ENCODE results near the gene RAP1GAP2.
A peak's percentile ranks its signal among the peaks of the same experiment; 100 is the strongest.

Gene RAP1GAP2

DNA sequence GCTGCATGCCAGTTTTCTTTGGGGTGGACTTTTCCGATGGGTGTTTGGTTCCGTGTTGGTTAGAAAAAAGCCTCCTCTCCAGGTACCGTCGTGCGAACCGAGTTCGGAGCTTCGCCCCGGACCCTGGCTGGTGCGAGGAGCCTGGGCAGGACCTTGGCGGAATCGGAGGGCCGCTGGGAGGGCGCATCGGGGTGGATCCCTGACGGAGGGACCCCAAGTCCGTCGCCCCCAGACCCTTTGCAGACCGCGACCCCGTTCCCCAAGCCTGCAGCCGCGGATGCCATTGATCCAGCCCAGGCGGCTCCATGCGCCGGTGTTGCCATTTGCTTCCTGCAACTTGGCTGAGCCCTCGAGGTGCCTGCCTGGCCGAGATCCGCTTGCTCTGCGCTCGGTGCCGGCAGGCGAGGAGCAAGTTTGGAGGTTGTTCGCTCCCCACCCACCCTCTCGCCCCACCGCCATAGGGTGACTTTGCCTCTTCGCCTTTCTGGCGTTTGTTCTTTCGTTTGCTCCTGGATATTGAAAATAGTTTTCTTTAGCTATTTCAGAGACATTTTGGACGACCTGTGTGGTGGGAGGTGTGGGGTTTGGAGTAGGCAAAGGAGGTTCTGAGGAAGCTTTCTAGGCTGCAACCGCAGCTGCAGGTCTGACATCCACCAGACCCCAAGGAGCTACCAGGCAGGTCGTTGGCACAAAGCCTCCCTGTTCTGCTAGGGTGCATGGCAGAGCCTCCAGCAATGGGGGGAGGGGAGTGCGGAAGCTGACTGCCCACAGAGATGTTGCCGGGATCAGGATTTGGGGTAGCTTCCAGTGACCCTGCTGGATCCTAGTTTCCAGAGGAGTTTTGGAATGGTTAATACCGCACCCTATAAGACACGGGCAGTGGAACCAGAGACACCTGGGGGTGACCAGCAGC, 58.2 kb downstream of the RAP1GAP2 start:
- DNase-seq: peak; percentile 15

DNA sequence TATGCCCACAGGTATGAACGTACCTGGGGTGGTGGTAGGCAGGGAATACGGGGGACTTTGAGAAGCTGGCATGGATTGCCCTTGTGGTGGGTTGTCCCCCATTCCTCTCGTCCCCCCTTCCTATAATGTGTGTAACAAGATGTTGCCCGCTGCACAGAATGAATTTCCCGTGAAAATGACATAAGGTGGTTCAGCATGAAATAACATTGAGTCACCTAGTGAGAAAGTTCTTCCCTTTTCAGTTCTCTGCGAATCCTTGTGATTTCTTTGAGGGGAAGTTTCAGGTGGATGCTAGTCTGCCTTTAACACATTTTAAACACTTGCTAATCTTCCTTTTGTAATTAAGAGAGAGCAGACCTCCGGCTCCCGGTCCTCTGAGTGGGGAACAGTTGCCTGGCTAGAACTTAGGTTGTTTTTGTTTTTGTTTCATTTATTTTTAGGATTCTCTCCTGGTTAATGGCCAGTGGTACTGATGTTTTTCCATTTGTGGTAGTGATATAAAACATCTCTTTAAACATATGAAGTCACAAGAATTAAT, 58.9 kb downstream of the RAP1GAP2 start:
- DNase-seq: no peak

DNA sequence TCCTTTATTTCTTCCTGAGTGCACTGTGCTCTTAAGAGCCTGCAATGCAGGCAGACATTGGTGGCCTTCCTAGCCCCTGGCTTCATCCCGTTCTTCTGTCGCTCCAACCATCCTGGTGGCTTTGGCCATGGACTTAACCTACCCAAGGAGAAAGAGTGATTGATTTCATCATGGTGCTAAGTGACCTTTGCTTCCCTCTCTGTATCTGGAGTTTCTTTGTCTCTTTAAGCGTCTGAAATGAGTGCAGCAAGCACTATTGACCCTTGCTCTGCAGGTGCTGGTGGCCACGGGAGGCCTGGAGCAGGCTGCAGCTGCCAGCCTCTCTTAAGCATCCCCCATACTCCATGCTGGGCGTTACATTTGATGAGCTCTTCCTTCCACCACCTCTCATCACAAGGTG, 60.5 kb downstream of the RAP1GAP2 start:
- DNase-seq: no peak

DNA sequence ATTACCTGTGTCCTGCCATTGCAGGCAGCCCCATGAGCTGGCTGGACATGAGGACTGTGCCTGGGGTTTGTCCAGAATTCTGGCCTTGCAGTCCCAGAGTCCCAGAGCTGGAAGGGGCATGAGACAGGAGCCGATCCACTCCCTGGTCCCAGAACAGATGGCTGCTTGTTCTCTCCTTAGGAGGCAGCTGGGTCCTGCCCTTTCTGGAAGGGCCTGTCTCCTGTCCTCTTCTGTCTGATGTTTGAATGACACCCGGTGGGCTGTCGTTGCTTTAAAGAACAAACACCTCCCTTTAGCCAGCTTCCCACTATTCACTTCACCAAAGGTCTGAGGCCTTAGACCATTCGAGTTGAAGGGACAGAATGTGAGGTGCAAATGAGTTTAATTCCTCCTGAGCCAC, 63.8 kb downstream of the RAP1GAP2 start:
- DNase-seq: no peak

DNA sequence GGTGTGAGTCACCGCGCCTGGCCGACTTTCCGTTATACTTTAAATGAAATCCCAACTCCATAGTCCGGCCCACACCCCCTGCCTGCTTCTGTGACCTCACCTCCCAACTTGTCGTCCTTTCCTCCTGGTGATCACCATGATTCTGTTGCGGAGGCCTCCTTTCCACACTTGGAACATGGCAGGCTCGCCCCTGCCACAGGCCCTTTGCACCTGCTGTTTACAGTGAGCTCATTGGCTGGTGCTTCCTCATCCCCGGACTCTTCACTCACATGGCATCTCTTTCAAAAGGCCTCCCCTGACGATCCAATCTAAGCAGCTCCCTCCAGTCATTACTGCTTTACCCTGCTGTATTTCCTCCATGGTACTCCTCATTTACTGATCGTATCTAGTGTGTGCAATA, 64.6 kb downstream of the RAP1GAP2 start:
- no peak for DNase-seq

DNA sequence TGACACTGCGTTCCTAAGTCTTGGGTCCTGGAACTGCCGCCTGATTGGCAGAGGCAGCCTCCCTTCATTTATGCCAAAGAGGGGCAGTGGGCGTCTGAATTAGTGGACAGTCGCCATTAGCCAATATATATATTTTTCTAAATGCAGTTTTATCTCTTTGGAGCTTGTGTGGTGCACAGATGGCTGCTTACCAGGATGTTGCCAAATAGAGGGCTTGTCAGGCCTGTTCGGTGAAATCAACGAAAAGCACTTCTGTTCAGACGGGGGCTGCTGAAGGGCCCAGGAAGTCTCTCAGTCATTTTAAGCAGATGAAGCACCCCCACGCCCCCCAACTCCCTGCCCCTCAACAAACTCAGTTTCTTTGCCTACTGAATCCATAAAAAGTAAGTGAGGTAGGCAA, 66.0 kb downstream of the RAP1GAP2 start:
- no peak for DNase-seq

DNA sequence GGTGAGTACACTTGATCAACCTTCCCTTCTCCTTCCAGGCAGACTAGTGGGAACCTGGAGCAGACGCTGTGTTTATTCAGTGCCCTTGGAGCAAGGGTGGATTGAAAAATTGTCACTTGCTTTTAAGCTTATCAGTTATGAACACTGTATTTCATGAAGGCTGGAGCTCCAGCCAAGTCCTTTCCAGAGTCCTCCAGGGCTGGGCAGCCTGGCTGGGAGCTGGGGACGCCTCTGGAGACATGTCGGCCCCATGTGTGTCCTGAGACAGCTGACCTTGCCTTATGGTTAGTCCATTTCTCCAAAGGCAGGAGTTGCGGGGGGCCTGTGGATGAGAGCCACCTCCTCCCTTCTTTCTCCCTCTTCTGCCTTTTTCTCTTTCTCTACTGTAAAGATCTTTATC, 67.0 kb downstream of the RAP1GAP2 start:
- DNase-seq: no peak

DNA sequence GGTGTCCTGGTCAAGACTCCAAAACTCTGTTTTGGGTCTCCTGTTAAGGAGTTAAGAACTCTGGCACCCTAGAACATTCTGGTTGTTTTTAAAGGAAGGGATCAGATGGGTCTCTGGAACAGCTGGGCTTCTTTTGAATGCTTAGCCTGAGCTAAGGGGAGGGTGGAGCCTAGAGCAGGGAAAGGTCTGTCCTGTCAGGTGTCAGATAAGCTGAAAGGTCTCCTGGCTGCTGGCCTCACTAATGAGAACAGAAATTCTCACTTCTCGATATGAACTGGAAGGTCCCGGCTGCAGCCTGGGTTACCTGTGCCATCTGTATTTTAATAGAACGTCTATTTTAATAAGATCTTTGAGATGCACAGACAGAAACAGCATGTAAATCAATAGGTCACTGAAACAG, 69.0 kb downstream of the RAP1GAP2 start:
- DNase-seq: no peak

DNA sequence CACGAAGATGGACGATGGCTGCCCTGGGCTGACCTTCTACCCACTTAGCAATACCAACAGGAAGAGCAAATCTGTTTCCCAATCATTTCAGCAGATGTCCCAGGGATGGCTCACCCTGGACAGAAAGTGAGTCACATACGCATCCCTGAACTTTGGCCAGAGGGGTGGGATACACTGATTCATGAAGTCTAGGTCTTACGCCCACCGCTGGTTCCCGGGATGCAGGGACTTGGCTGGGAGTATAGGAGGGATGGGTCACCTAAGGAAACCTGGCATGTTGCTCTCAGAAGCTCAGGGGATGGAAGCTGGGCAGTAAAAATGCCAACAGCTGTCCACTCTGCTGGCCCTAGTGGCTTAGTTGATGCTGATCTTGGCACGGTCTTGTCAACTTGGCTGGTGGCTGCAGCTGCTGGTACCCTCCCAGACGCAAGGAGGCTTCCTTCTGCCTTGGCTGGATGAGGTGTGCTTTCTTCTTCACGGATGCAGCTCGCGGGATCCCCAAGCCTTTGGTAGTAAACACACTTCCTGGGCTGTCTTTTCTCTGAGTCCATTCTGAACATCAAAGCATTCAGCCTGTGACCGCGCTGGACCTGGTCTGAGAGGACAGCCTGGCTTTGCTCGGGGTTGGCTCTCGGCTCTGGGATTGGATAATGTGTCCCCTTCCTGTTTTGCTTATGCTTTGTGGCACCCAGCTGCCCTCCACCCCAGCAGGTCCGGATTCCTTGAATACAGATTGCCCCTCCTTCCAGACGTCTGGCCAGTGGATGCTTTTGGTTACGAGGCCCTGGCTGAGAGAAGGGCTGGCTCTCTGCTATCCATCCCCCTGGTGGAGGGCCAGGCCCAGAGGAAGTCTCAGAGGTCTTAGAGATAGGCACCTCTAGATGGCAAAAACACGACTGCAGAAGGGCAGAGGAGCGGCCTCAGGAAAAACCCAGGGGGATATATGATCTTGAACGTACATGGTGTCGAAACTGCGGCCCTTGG, 71.5 kb downstream of the RAP1GAP2 start:
- no peak for DNase-seq

DNA sequence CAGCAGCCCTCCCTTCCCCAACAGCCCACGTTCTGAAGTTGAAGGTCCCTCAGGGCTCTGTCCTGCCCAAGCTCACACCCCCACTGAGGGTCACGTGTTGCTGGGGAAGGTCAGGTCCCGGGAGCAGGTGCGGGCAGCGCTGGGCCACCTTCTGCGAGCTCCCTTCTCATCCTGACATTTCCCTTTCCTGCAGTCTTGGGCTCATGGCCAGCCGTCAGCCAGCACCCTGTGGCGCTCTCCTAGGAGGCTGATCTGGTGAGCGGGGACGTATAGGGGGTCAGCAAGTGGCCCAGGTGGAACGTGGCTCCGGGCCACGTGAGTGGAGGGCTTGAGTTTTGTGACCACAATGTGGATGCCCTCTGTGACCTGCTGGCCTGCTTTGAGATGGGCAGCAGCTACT, 73.4 kb downstream of the RAP1GAP2 start:
- DNase-seq: no peak

DNA sequence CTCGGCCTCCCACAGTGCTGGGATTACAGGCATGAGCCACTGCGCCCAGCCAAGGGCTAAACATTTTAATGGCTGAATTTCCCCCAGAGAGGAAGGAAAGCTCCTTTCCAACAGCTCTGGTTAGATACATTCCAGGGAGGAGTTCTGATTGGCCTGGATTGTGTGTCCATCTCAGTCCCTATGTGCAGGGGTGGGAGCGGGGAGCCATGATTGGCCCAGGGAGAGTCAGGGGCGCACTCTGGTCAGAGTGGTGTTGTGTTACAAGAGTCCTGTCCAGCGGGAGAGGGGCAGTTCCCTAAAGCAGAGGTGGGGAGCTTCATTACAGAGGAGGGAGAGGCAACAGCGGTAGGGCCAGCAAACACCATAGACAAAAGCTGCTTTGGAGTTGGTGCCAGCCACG, 75.0 kb downstream of the RAP1GAP2 start:
- no peak for DNase-seq

DNA sequence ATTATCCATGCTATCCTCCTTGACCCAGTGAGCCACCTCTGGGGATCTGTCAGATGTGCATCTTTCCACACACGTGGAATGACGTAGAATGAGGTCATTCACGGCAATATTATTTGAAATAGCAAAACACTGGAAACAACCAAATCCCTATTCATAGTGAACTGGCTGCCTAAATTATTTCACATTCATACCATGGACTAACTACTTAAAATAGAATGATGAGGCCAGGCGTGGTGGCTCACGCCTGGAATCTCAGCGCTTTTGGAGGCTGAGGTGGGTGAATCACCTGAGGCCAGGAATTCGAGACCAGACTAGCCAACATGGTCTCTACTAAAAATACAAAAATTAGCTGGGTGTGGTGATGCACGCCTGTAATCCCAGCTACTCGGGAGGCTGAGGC, 75.5 kb downstream of the RAP1GAP2 start:
- no peak for DNase-seq

DNA sequence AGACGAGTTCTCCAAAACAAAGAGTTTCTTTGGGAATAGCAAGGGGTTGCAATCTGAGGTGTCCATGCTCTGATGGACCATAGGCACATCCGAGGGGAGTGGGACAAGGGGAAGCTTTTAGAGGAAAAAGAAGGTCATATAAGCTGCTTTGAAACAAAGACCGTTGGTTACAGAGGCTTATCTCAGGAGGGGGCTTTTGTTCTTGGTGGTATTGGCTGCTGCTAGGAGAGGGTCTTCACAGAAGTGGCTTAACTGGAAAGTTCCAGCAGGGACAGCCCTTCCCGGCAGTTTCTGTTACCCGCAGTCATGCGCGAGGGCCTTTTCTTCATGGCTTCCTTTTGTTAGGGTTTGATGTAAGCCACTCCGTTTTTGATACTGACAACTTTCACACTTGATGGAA, 76.0 kb downstream of the RAP1GAP2 start:
- DNase-seq: no peak

DNA sequence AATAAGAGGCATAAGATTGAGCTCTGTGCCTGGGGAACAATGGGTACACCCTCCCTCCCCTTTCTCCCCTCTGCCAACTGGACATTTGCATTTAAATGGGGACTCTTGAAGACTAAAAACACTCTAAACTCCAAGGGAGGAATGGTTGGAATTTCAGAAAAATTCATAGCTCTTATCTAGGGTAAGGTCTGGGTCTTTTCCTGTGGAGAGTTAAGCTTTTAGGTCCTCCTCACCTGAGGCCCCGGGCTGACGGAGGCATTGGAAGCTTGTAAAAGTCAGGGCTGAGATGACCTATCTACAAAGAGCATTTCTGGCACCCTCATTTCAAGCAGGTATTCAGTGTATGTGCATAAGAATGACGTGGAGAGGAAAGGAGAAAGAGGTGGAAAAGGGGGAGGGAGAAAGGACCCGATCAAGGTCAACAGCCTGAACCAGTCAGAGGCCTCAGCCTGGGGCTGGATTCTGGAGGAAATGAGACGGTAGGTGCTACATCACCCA, 78.0 kb downstream of the RAP1GAP2 start:
- DNase-seq: no peak

DNA sequence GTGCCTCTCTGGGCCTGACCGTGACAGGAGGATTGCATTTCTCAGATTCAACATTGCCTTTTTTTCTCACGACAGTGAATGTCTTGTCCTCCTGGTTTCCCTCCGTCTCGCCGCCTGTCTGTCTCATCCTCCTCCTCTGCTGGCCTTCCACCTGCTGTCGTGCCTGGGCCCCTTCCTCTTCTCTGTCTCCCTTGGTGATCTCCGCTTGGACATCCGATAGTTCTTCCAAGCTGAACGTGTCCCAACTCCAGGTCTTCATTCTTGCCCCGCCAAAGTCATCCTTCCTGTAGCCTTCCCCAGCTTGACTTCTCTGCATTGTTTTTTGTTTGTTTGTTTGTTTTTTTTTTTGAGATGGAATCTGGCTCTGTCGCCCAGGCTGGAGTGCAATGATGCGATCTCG, 79.4 kb downstream of the RAP1GAP2 start:
- no peak for DNase-seq

DNA sequence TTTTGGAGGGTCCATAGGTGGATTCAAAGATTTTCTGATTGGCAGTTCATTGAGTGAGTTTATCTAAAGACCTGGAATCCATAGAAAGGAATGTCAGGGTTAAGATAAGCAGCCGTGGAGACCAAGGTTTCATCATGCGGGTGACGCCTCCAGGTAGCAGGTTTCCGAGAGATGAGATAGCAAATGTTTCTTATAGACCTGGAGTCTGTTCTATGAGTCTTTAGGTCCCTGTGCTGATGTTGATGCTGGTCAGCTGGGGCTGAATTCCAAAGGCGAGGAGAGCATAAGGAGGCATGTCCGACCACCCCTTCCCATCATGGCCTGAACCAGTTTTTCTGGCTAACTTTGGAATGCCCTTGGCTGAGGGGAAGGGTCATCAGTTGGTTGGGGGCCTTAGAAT, 80.2 kb downstream of the RAP1GAP2 start:
- DNase-seq: no peak

DNA sequence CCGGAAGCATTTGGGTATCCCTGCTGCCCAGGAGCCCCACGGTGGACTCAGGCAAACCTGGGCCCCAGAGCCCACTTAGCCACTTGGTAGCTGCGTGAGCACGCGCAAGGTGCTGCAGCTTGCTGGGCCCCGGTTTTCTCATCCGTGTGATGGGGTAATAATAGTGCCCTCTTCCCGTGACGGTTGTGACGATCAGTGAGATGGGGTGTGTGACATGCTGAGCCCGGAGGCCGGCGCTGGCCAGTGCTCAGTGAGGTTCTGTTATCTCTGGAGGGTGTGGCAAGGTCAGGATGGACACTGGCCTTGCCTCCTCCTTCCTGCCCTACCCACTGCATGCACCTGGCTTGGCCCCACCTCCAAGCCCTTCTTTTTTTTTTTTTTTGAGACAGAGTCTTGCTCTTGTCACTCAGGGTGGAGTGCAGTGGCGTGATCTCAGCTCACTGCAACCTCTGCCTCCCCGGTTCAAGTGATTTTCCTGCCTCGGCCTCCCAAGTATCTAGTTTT, 82.6 kb downstream of the RAP1GAP2 start:
- DNase-seq: no peak

DNA sequence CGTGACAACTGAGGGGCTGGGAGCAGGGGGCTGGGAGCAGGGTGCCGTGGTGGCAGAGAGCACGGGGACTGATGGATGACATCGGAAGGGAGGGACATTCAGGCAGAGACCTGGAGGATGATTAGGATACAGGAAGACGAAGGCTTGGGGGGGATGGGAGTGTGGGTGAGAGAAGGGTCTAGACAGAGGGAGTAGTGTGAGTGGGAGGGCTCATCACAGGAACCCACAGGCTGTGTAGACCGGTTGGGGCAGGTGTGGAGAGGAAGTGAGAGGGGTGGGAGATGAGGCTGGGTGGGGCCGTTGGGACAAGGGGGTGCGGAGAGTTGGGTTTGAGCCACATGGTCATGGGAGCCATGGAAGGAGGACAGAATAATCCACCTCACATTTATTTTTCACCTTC, 83.8 kb downstream of the RAP1GAP2 start:
- no peak for DNase-seq

DNA sequence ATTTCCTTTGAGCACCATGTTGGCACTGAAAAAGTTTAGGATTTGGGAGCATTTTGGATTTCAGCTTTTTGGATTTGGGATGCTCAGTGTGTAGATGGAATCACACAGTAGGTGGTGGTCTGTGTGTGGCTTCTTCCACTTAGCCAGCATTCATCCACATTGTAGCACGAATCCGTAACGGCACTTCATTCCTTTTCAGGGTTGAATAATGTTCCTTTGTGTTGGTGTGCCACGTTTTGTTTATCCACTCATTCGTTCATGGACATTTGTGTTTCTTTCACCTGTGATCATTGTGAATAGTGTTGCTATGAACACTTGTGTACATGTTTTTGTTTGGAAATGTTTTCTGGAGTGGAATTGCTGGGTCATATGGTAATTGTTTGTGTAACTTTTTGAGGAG, 85.1 kb downstream of the RAP1GAP2 start:
- no peak for DNase-seq

DNA sequence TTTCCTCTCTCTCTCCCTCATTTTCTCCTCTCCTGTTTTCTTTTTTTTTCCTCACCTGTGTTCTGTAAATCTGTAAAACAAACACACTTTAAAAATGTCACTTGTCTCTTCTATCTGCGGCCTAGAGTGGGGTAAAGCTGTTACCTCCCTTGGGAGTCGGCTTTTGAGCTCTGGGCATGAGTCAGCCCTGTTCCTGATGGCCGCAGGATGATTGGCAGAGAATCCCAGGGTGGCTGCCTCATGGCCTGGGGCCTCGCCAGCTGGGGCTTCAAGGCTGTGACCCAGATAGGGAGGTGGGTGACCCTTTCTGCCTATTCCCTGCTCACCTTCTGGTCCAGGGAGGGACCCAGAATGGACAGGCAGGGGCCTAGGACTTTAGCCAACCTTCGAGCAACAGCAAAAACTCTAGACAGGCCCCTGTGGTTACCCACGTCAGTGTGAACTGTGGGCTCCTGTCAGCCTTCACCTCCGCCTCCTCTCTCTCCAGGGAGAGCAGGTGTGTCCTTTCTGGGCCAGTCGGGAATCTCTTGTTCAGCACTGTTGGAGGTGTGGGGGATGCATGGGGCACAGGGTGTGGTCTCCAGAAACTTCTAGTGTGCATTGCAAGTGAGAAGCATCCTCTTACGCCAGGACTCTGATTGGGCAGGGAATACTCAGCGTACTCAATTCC, 87.4 kb downstream of the RAP1GAP2 start:
- DNase-seq: no peak

DNA sequence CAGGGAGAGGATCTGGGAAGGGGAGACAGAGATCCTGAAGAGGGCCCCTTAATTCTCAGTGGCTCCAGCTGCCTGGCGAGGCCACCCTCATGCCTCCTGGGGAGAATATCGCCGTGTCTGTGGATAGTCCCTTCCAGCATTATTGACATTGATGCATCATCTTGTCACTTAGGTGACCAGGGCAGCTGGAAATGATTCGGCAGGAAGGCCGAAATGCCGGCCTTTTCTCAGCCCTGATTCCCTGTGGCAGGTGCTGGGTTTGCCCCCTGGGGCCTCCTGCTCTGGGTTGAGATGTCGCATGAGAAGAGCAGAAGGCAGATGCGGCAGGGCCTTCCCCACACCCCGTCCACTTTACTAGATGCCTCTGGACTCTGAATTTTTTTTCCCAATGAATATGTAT, 89.5 kb downstream of the RAP1GAP2 start:
- DNase-seq: no peak

DNA sequence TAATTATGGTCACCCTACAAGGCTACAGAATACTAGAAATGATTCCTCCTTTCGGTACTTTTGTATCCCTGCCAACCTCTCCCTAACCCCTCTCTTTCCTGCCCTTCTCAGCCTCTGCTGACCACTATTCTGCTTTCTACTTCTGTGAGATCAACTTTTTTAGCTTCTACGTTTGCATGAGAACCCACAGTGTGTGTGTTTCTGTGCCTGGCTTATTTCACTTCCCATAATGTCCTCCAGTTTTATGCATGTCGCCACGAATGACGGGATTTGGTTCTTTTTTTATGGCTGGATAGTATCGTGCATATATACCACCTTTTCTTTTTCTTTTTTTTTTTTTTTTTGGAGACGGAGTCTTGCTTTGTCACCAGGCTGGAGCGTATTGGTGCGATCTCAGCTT, 92.1 kb downstream of the RAP1GAP2 start:
- DNase-seq: no peak

DNA sequence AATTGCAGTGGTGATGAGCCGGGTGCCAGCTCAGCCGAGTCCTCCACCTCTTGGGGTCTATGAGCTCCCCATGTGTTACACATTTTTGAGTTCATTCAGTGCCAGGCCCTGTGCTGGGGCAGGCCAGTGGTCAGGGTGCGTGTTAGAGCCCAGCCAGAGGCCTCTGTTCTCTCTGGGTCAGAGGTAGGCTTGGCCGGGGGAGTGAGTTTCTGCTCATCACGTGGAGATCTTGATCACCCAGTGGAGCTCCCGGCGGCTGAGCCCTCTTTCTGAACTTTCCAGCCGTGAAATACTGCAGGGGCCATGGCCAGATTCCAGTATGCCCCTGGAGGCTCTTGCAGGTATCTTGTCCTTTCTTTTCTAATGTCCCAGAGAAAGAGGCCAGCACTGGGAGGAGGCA, 93.0 kb downstream of the RAP1GAP2 start:
- DNase-seq: no peak

All from CD4-positive, alpha-beta T cell treated with Interleukin-17A for 4 hours (primary cell).